GM19238 (cell line): ENCODE data around the gene SOCS7.

ENCODE experiments used
- DNase-seq: peaks from one replicate; pipeline ENCODE4 v3.0.0; 2011; ENCODE audit warnings: low spot score; ENCODE audit not compliant: insufficient read length

SOCS7 gene, protein sequence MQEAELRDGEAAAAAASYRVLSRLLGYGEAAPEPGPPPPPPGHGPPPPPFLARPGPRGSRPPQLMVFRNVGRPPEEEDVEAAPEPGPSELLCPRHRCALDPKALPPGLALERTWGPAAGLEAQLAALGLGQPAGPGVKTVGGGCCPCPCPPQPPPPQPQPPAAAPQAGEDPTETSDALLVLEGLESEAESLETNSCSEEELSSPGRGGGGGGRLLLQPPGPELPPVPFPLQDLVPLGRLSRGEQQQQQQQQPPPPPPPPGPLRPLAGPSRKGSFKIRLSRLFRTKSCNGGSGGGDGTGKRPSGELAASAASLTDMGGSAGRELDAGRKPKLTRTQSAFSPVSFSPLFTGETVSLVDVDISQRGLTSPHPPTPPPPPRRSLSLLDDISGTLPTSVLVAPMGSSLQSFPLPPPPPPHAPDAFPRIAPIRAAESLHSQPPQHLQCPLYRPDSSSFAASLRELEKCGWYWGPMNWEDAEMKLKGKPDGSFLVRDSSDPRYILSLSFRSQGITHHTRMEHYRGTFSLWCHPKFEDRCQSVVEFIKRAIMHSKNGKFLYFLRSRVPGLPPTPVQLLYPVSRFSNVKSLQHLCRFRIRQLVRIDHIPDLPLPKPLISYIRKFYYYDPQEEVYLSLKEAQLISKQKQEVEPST

DNA sequence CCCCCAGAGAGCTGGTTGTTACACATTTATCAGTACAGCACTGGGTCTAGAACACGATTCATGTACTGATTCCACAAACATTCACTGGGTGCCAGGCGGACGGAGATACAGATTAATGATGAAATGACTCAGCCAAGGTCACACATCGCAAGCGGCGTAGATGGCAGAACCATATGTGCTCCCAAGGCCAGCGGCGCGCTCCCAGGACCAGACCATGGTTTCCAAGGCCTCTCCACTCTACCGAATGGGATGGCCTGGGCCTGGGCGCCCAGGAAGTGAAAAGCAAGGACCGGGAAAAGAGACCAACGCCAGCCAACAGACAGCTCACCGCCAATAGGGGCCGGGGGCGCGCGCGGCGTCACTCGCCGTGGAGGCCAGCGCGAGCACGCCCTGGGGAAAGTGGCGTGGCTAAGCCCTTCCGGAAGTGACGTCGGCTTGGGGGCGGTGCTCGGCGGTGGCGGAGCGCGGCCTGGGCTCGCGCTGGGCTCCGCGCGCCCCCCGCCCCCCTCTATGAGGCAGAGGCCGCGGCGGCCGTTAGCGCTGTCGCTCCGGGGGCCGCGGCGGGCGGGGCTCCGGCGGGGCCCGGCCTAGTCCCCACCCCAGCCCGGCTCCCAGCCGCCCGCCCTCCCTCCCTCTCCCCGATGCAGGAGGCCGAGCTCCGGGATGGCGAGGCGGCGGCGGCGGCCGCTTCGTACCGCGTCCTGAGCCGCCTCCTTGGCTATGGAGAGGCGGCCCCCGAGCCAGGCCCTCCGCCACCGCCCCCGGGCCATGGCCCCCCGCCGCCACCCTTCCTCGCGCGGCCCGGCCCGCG, at the start of gene SOCS7:
TSS of gene SOCS7 (plus strand) at position 433 of the 811 bp plus-strand sequence. CDS start at position 642, 209 bp downstream.
- peak; percentile 87 for DNase-seq

DNA sequence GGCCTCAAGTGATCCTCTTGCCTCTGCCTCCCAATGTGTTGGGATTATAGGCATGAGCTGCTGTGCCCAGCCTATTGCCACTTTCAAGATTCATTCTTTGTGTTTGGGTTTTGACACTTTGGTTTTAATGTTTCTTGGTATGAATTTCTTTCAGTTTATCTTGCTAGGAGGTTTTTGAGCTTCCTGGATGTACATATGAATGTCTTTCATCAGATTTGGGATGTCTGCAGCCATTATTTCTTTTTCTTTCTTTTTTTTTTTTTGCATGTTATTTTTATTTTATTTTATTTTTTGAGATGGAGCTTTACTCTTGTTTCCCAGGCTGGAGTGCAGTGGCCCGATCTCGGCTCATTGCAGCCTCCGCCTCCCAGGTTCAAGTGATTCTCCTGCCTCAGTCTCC, 36.1 kb upstream of the SOCS7 start:
- no peak for DNase-seq

- no peak for DNase-seq
Observed at GRCh38 chr17:38317081-38317480, 34.6 kb upstream of the SOCS7 start.

GRCh38 chr17:38320482-38320881, 31.2 kb upstream of the SOCS7 start:
- no peak for DNase-seq

DNA sequence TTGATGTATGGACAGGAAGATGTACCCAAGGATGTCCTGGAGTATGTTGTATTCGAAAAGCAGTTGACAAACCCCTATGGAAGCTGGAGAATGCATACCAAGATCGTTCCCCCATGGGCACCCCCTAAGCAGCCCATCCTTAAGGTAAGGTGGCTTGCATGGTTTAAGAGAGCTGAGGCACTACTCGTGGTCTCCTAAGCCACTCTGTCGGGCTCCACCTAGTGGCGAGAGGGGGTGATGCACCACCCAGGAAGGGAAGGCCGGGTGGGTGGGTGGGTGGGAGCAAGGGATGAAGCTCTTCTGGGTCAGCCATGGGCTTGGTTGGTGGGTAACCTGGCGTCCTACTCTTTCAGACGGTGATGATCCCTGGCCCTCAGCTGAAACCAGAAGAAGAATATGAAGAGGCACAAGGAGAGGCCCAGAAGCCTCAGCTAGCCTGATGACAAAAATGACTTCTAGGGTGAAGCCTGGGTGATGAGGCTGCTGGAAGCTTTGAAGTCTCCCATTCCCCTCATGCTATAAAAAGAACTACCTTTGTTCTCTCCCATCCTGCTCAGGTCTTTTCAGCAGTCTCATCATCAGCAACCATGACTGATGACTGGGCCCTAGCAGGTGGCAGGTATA, 29.4 kb upstream of the SOCS7 start:
- DNase-seq, result peak; percentile 74

- DNase-seq, result no peak
Observed at GRCh38 chr17:38322897-38323296, 28.7 kb upstream of the SOCS7 start.

DNA sequence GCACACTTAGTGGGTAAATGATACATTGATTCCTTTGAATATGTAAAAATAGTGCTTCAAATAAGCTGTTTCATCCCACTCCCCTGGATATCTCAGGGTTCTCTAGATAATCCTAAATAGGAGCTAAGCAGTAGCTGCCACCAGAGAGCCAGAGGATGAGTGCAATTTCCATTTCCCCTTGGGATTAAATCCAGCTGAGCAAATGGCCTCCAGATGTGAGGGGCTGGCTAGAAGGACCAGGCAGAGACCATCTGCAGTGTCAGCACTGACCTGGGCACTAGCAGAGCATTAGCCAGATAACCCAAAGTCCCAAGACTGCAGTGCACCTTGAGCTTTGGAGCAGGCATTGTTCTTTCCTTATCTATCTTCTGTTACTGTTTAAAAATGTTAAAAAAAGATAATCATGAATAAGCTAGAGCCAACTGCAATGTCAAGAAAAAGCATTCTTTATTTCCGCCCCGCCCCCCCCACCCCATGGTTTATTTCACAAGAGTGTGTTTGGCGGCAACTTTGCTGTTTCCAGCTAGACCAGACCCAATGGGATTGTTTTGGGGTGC, 27.4 kb upstream of the SOCS7 start:
- no peak for DNase-seq

- DNase-seq, result no peak
Observed at GRCh38 chr17:38324772-38325171, 26.9 kb upstream of the SOCS7 start.

DNA sequence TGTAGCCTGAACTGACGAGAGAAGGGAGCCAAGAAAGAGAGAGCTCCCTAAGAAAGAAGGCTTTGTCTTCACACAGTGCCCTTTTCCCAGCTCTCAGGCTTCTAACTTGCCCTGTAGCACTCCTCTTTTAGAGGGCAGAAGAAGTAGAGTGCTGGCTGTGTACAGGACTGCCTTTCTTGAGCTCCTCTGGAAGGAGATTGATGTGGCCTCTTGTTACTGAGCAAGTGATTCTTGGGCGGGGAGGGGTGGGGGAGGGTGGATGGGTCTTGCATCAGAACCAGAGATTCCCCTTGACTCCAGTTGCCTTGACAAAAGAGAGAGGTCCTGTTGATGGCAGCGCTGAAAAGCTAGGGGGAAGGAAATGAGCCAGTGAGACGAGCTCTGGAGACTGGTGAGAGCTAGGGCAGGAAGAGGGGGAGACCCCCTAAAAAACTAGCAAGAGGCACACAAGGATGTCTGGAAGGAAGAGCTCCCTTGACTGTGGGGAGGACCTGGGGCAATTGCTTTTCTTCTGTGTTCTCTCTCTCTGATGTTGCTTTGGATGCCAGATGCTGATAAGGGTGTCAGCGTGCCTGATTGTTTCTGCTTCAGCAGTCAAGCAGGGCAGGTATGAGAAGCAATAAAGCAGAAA, 26.3 kb upstream of the SOCS7 start:
- no peak for DNase-seq

- DNase-seq, result no peak
Observed at GRCh38 chr17:38326996-38327792, 24.4 kb upstream of the SOCS7 start.

GRCh38 chr17:38327936-38328335, 23.7 kb upstream of the SOCS7 start:
- DNase-seq, result no peak

DNA sequence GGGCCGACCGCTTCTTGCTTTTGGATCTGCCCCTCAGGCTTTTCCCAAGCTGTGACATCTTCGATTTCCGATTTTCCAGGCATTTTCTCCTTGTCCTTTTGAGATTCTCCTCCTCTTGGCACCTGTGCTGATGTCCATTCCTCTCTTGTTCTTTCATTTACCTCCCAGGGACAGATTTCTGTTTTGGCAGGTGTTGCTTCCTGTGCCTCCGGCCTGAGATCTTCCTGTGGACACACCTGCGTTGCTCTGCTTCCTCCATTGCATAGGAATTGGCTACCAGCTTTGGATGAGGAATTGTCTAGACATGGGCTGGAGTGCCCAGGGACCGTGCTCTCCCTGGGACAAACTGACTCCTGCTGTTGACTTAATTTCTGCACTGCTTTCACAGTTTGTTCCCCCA, 23.0 kb upstream of the SOCS7 start:
- DNase-seq, result no peak

DNA sequence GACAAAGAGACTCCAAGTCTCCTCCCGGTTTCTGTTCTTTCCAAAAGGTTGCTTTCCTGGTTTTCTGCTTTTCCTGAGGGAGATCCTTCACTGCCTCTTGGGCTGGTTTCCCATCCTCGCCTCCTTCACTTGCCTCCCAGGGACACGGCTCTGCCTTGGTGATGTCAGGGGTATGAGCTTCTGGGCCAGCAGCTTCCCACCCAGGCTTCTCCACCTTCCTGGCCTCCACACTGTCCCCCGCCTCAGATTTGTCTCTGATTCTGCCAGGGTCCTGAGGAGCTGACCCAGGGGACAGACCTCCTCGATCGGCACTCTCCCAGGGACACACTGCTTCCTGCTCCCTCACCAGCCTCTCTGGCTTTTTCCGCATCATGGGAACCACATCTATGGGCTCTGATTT, 22.4 kb upstream of the SOCS7 start:
- no peak for DNase-seq

DNA sequence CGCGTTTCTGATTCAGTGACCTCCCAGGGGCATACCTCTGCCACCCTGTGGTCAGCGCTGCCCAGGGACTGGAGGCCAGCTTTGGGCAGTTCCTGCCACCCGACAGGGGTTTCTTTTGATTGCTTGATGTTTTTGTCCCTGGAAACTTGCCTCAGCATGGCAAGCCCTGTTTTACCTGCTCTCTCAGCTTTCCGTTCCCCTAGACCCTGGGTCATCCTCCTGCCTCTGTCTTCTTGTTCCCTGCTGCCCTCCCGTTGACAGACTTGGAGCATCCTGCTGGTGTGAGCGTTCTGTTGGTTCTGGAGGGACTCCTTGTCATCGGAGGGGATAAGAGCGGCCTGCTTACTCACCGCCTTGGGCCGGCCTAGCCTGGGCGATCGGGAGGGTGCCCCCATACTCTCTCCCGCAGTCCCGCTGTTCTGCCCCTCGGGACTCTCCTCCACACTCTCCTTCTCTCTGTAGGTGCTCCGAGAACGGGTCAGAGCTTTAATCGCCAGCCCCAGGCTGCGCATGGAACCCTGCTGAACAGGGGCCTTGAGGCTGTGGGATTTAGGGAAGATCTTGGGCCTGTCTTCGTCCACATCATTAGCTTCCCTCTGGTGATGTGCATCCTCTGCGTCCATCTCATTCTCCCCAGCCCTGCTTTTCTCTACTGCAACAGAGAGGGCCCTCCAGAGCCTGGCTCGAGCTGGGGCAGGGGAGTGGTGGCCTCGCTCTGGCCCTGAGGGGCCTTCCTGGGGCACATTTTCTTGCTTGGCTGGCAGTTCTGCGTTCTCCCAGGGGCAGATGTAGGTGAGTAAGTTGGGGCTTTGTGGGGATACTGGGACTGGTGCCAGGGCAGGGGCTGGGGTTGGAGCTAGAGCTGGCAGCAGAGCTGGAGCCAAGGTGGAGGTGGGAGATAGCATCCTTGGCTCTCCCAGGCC, 21.6 kb upstream of the SOCS7 start:
- no peak for DNase-seq

DNA sequence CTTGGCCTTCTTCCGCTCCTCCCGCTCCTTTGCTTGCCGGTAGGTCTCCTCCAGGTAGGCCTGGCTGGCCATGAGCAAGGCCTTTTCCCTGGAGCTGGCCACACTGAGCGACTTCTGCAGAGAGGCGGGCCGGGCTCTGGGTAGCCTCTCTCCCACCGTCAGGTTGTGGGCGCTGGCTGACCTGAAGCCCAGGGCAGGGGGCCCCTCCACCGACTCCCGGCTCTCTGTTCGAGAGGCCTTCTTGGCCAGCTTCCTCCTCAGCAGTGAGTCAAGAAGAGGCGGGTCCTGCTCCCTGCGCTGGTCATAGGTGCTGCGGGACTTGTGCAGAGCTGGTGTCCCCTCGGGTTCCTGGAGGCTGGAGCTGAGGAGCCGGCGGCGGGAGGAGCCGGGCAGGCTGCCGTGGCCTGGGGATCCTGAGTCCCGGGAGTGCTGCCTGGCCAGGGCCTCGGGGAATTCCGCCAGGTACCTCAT, 20.7 kb upstream of the SOCS7 start:
- no peak for DNase-seq

DNA sequence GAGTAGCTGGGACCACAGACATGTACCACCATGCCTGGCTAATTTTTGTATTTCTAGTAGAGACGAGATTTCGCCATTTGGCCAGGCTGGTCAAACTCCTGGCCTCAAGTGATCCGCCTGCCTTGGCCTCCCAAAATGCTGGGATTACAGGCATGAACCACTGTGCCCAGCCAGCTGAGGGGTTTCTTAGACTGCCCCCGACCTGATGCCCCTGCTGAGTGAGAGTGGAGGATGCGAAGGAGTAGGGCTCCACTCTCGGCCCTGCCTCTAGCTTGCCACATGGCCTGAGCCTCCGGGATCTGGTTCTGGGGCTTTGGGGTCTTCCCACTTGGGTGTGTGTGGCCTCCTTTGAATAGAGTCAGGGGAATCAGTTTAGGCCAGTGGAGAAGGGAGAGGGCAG, 18.9 kb upstream of the SOCS7 start:
- DNase-seq, result no peak

DNA sequence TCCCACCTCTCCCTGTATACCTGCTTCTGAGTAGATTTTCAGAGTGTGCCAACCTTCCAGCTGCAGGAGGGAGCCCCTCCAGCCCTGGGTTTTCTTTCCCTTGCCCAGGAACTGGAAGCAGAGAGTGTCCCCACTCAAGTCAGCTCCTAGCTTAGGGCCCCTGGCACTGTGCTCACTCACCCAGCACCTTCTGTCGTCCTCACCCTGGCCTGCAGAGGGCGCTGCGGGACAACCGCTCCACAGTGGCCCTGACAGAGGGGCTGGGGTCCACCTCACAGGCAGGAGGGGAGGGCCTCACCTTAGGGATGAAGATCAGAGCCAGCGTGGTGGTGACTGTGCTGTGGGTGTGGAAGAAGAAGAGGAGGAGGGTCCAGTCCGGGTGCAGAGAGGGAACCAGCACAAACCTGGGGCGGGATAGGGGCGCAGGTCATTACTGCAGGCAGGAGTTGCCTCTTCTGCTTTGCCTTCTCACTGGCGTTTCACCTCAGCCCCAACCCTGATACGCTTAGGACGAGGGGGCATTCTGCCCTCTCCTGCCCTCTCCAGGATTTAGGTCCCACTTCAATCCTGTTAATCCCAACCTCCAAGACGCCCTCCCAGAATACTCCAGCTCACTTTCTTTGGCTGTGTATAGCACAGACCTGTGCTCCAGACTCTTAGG, 17.9 kb upstream of the SOCS7 start:
- DNase-seq, result no peak
